Activated gamma-delta T cell treated with Interleukin-2 at 50 U/mL for 16 hours (primary cell): ENCODE results near the gene UBE4A.
A peak's percentile ranks its signal among the peaks of the same experiment; 100 is the strongest.

ENCODE experiments used
- DNase-seq: peaks from one replicate; pipeline ENCODE4 v3.0.0-alpha.2; 2020

The UBE4A gene

GRCh38 chr11:118359295-118359958, at the start of gene UBE4A:
Gene UBE4A (plus strand): TSS chr11:118359600. CDS start chr11:118365081, 5,481 bp downstream.
- DNase-seq, result peak; percentile 97

GRCh38 chr11:118310271-118310670, 49.1 kb upstream of the UBE4A start:
- no peak for DNase-seq

GRCh38 chr11:118310781-118311485, 48.5 kb upstream of the UBE4A start:
- DNase-seq, result no peak

GRCh38 chr11:118311518-118311917, 47.9 kb upstream of the UBE4A start:
- DNase-seq, result no peak

- DNase-seq, result no peak
These were observed 47.1 kb upstream of the UBE4A start for GRCh38 chr11:118312328-118312727.

GRCh38 chr11:118313242-118313641, 46.2 kb upstream of the UBE4A start:
- no peak for DNase-seq

- no peak for DNase-seq
These were observed 44.4 kb upstream of the UBE4A start for GRCh38 chr11:118314988-118315411.

GRCh38 chr11:118318124-118318523, 41.3 kb upstream of the UBE4A start:
- no peak for DNase-seq

- no peak for DNase-seq
These were observed 40.6 kb upstream of the UBE4A start for GRCh38 chr11:118318581-118319336.

- no peak for DNase-seq
These were observed 40.1 kb upstream of the UBE4A start for GRCh38 chr11:118319337-118319707.

GRCh38 chr11:118320515-118320914, 38.9 kb upstream of the UBE4A start:
- DNase-seq, result no peak

- no peak for DNase-seq
These were observed 37.9 kb upstream of the UBE4A start for GRCh38 chr11:118321386-118322082.

GRCh38 chr11:118322721-118323120, 36.7 kb upstream of the UBE4A start:
- no peak for DNase-seq

- DNase-seq, result no peak
These were observed 34.1 kb upstream of the UBE4A start for GRCh38 chr11:118325283-118325682.

- no peak for DNase-seq
These were observed 30.7 kb upstream of the UBE4A start for GRCh38 chr11:118328745-118329144.

GRCh38 chr11:118334745-118335144, 24.7 kb upstream of the UBE4A start:
- no peak for DNase-seq

GRCh38 chr11:118338637-118339061, 20.8 kb upstream of the UBE4A start:
- peak; percentile 81 for DNase-seq

GRCh38 chr11:118339281-118339961, 20.0 kb upstream of the UBE4A start:
- DNase-seq, result no peak

- no peak for DNase-seq
These were observed 19.0 kb upstream of the UBE4A start for GRCh38 chr11:118340449-118340848.

GRCh38 chr11:118341261-118341660, 18.1 kb upstream of the UBE4A start:
- DNase-seq, result no peak

GRCh38 chr11:118341815-118342489, 17.4 kb upstream of the UBE4A start:
- DNase-seq, result no peak
